AG04450 (cell line): ENCODE data around the gene PKP3. TPM values are rescaled to one million over a fixed set of nuclear protein-coding genes. Genes with fewer than 3 reads are reported as not detected.
"Not testable (repeated sequence)": the region's sequence is repeated elsewhere in the genome, so short reads cannot be mapped to it uniquely, and the experiment has no call there.

ENCODE experiments used
- CTCF ChIA-PET: fragments of 300-600, 350-600 bp; formaldehyde crosslinking; extraction: SDS; loops from one replicate; lab custom pipeline; 2022; ENCODE audit warnings: antibody characterized with exemption, inconsistent platforms; lab: Charles Lee
- POLR2A ChIA-PET: fragments of 350-600 bp; formaldehyde crosslinking; extraction: SDS; loops from one replicate; lab custom pipeline; 2021; ENCODE audit warnings: antibody characterized with exemption, inconsistent platforms; lab: Yijun Ruan, JAX
- DNase-seq: peaks from one replicate; pipeline ENCODE4 v3.0.0-alpha.2; 2011; ENCODE audit warnings: low read depth, low spot score
- H3K27ac ChIP-seq: one replicate; pipeline ENCODE4 v1.5.1; 2012; ENCODE audit warnings: low read depth, low read length, control low read depth
- H3K27me3 ChIP-seq: one replicate; pipeline ENCODE4 v1.6.0; 2012; ENCODE audit warnings: low read length; ENCODE audit not compliant: control insufficient read depth, insufficient read depth
- H3K4me3 ChIP-seq: 2 replicates; pipeline ENCODE4 v1.5.1; 2011; ENCODE audit warnings: mild to moderate bottlenecking, low read depth, low read length, control low read depth
- H3K9me3 ChIP-seq: 2 replicates; pipeline ENCODE4 v1.5.1; 2012; ENCODE audit warnings: low read length; ENCODE audit not compliant: control insufficient read depth, insufficient read depth
- CTCF ChIP-seq: IDR thresholded peaks from 2 replicates; pipeline ENCODE4 v1.5.1; 2011; ENCODE audit warnings: low read depth, low read length, control low read depth, inconsistent platforms
- polyA plus RNA-seq: library from polyadenylated mRNA; depleted of rRNA; stranded (reverse); fragments of >200 nt; gene quantifications from 2 replicates; pipeline ENCODE4 v1.2.3, GENCODE V29; 2011

Gene PKP3
- polyA plus RNA-seq, 1 experiment, result 0.55 TPM

GRCh38 chr11:409600-410483 is 15.8 kb downstream of the PKP3 start:
- H3K27ac ChIP-seq, result no peak overlapping the region
- H3K27me3 ChIP-seq, result no peaks in the 10 kb centered on the region
- ChIA-PET CTCF (no interaction called here), POLR2A (no interaction called here)
- no peak for DNase-seq
- TF ChIP-seq CTCF, result no peak
- H3K9me3 ChIP-seq, result peaks cover 4% of the 10 kb centered on the region; the same call in 1 of the 2 replicates
- no peak overlapping the region for H3K4me3 ChIP-seq

- DNase-seq, H3K9me3 ChIP-seq, H3K27ac ChIP-seq, POLR2A ChIA-PET, CTCF ChIA-PET, H3K27me3 ChIP-seq, H3K4me3 ChIP-seq: not testable (repeated sequence)
Observed at GRCh38 chr11:410711-411110, 16.7 kb downstream of the PKP3 start.

- DNase-seq, CTCF ChIA-PET, H3K27ac ChIP-seq, POLR2A ChIA-PET, H3K27me3 ChIP-seq, H3K4me3 ChIP-seq, H3K9me3 ChIP-seq: not testable (repeated sequence)
Observed at GRCh38 chr11:411520-411919, 17.5 kb downstream of the PKP3 start.

- Histone ChIP-seq H3K27me3 (peaks cover 4% of the 10 kb centered on the region), H3K9me3 (no peaks in the 10 kb centered on the region; the same call in 1 of the 2 replicates), H3K27ac (peak overlapping the region; percentile 21), H3K4me3 (no peak overlapping the region)
- ChIA-PET POLR2A (interaction anchor here (0.8 kb wide), 1 partner anchor 36 kb away, joined by 5 read pairs; no protein-coding TSS in a partner anchor), CTCF (interaction anchor here (0.8 kb wide), 1 partner anchor 36 kb away, joined by 3 read pairs; no protein-coding TSS in a partner anchor)
- no peak for DNase-seq
- TF ChIP-seq CTCF, result no peak
Observed at GRCh38 chr11:412641-413119, 18.7 kb downstream of the PKP3 start.

- H3K4me3 ChIP-seq, result no peak overlapping the region
- H3K27me3 ChIP-seq, result peaks cover 11% of the 10 kb centered on the region
- POLR2A ChIA-PET, result interaction anchor here (0.8 kb wide), 1 partner anchor 35 kb away, joined by 5 read pairs; no protein-coding TSS in a partner anchor
- H3K9me3 ChIP-seq, result no peaks in the 10 kb centered on the region; the same call in 1 of the 2 replicates
- CTCF ChIA-PET, result interaction anchor here (0.8 kb wide), 1 partner anchor 35 kb away, joined by 3 read pairs; no protein-coding TSS in a partner anchor
- no peak for TF ChIP-seq CTCF
- peak overlapping the region; percentile 21 for H3K27ac ChIP-seq
- no peak for DNase-seq
Observed at GRCh38 chr11:413120-414081, 19.4 kb downstream of the PKP3 start.
